Activated naive CD8-positive, alpha-beta T cell (primary cell): ENCODE results near the gene DNAJC30.

Experiments
- H3K27ac Mint-ChIP-seq: one replicate; pipeline ENCODE4 v1.8.0; 2021; ENCODE audit warnings: mixed read lengths
- H3K27me3 Mint-ChIP-seq: one replicate; pipeline ENCODE4 v1.8.0; 2021; ENCODE audit warnings: mixed read lengths
- H3K36me3 Mint-ChIP-seq: one replicate; pipeline ENCODE4 v1.8.0; 2021; ENCODE audit warnings: mixed read lengths
- H3K4me1 Mint-ChIP-seq: one replicate; pipeline ENCODE4 v1.8.0; 2021; ENCODE audit warnings: low read depth, mixed read lengths
- H3K4me3 Mint-ChIP-seq: one replicate; pipeline ENCODE4 v1.8.0; 2021; ENCODE audit warnings: mild to moderate bottlenecking, mixed read lengths
- H3K9me3 Mint-ChIP-seq: one replicate; pipeline ENCODE4 v1.8.0; 2021; ENCODE audit warnings: low read depth, mixed read lengths

Gene DNAJC30

DNA sequence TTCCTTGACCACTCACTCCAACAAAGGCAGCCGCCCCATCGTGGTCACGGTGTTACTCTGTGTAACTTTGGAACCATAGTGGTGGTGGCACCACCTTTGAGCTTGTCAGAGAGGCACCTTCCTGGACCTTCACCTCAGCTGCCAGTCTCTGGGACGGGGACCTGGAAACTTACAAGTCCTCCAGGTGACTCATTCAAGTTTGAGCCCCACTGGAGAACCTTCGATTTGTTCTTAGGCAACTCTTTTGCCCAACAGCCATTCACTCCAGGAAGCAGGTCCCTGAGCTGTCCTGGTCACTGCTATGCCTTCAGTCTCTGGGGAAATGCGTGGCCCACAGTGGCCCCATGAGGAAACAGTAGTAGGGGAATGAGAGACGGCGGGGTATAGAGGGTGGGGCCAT lies 19.0 kb upstream of the DNAJC30 start:
- H3K9me3 Mint-ChIP-seq = no peaks in the 10 kb centered on the region
- peak overlapping the region; percentile 17 for H3K4me3 Mint-ChIP-seq
- peaks cover 11% of the 10 kb centered on the region for H3K4me1 Mint-ChIP-seq
- peaks cover 5% of the 10 kb centered on the region for H3K36me3 Mint-ChIP-seq
- H3K27ac Mint-ChIP-seq = no peak overlapping the region
- H3K27me3 Mint-ChIP-seq = no peaks in the 10 kb centered on the region

DNA sequence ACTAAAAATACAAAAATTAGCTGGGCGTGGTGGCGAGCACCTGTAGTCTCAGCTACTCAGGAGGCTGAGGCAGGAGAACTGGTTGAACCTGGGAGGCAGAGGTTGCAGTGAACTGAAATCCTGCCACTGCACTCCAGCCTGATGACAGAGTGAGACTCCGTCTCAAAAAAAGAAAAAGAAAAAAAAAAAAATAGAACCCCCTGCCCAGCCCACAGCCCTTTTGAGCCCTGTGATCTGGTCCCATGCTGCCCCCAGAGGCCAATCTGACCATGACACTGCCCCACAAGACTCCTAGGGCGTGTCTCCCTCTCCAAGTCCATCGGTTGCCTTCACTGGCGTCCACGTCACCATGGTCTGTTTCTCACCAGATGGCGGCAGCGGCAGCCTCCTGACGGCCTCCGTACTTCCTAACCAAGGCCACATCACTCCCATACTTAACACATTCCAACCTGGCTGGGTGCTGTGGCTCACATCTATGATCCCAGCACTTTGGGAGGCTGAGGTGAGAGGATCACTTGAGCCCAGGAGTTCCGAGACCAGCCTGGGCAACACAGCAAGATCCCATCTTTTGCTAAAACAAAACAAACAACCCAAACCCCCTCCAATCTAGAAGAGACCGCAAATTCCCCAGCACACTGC lies 18.2 kb upstream of the DNAJC30 start:
- no peak overlapping the region for H3K4me3 Mint-ChIP-seq
- no peaks in the 10 kb centered on the region for H3K27me3 Mint-ChIP-seq

DNA sequence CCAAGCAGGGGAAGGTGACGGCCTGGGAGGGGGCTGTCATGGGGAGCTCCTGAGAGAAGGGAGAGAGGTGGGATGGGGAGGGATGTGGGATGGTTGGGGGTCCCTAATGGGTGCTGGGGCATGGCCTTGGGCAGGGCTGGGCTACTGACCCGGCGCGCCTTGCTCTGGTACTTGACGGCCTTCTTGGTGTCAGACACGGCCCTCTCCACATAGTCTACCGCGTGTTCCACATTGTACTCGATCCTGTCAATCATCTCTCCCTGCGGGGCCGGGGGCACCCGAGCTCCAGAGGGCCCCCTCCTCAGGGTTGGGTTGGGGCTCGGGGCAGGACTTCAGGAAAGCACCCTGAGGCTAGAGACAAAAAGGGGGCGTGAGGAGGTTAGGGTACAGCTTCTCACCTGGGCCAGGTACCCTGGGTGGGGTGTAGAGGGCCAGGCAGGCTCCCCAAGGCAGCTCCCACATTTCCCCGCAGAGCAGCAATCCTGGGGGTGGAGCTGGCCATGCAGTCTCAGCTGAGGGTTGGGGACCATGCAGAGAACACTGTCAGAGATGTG lies 17.4 kb upstream of the DNAJC30 start:
- Mint-ChIP-seq H3K36me3 (peaks cover 6% of the 10 kb centered on the region), H3K27me3 (no peaks in the 10 kb centered on the region), H3K4me1 (peaks cover 4% of the 10 kb centered on the region), H3K9me3 (no peaks in the 10 kb centered on the region), H3K27ac (no peak overlapping the region), H3K4me3 (no peak overlapping the region)

More for the DNA sequence above, 18.2 kb upstream of the DNAJC30 start:
- H3K4me1 Mint-ChIP-seq = peaks cover 6% of the 10 kb centered on the region
- H3K36me3 Mint-ChIP-seq = peaks cover 5% of the 10 kb centered on the region
- H3K27ac Mint-ChIP-seq = no peak overlapping the region
- no peaks in the 10 kb centered on the region for H3K9me3 Mint-ChIP-seq

DNA sequence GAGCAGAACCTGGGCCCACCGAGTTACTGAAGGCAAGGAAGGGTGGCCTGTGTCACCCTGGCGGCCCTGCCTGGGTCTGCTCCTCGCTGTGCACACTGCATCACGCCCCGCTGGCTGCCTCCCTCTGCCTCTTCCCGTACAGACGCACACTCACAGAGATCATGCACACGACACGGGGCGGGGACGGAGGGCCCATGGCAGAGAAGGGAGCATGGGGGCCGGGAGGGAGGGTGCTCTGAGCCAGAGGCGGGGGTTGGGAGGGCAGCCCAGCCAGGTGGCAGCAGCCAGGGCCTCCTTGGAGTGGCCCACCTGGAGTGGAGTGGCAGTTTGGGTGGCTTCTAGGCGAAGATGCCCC lies 16.8 kb upstream of the DNAJC30 start:
- H3K4me1 Mint-ChIP-seq = peaks cover 4% of the 10 kb centered on the region
- no peaks in the 10 kb centered on the region for H3K27me3 Mint-ChIP-seq

DNA sequence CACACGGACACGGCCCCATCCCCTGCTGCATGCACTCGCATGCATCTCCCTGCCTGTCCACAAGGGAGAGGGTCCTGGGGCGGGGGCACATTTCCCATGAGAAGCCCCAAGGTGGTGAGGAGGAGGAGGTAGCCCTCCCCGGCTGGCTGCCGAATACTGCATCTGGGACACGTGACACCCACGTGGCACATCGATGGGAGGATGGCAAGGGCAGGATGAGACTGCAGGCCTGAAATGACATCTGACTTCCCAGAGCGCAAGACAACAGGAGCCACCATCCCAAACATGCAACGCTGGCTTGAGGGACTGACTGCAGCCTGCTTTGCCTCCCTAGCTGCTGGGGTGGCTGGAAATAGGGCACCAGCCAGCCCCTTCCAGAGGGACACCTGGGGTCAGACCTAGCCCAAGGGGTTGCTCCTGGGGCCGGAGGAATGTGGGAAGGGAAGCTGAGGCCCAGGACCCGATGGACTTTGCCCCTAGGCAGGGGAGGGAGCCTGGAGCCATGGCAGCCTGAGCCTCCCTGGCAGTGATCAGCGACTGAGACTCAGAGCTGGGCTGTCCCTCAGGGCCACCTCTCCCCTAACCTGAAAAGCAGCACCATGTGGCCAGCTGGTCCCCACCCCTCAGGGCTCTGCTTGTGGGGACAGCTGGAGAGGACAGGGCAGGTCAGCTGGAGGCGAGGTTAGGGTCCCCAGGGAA lies 16.3 kb upstream of the DNAJC30 start:
- no peak overlapping the region for H3K4me3 Mint-ChIP-seq
- no peak overlapping the region for H3K27ac Mint-ChIP-seq
- H3K9me3 Mint-ChIP-seq = no peaks in the 10 kb centered on the region
- H3K27me3 Mint-ChIP-seq = no peaks in the 10 kb centered on the region
- H3K36me3 Mint-ChIP-seq = peaks cover 9% of the 10 kb centered on the region
- peaks cover 4% of the 10 kb centered on the region for H3K4me1 Mint-ChIP-seq

More for the DNA sequence above, 16.8 kb upstream of the DNAJC30 start:
- Mint-ChIP-seq H3K27ac (no peak overlapping the region), H3K9me3 (no peaks in the 10 kb centered on the region), H3K4me3 (no peak overlapping the region), H3K36me3 (peaks cover 9% of the 10 kb centered on the region)

DNA sequence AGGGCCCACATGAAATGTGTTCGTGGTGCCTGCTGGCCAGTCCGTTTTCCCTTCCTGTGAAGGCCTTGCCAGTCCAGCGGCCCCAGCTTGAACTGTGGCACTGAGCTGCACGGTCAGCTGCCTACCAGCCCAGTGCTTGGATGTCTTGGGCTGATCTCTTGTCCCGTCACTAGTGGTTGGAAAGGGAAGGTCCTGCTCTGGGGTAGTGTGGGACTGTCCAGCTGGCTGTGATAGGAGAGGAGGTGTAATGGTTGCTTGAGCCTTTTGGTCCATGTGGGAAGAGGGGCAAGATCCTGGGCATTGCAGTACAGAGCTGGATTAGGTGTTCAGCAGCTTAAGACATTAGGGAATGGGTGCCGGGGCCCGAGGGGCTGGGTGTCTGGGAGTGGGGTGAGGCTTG lies 15.2 kb upstream of the DNAJC30 start:
- no peak overlapping the region for H3K27ac Mint-ChIP-seq
- H3K4me3 Mint-ChIP-seq = no peak overlapping the region
- peaks cover 2% of the 10 kb centered on the region for H3K4me1 Mint-ChIP-seq
- no peaks in the 10 kb centered on the region for H3K27me3 Mint-ChIP-seq
- H3K9me3 Mint-ChIP-seq = no peaks in the 10 kb centered on the region
- H3K36me3 Mint-ChIP-seq = peaks cover 13% of the 10 kb centered on the region

DNA sequence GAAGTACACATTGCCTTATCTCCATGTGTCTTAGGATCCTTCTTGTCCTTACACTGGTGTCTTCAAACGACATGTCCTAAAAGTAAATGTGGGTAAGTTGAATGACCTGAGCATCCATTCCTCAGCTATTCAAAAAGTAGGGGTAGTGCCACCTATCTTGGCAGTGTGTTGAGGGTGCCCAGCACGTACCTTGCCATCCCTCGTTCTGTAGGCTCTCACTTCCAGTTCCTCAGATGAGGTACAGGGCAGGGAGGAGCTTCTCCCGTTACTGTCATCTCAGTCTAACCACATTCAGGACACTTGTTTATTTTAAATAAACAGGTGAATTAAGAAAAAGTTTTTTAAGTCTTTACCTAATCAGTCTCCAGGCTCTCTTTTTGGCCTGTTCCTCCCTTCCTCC lies 13.1 kb upstream of the DNAJC30 start:
- H3K4me1 Mint-ChIP-seq = no peaks in the 10 kb centered on the region

DNA sequence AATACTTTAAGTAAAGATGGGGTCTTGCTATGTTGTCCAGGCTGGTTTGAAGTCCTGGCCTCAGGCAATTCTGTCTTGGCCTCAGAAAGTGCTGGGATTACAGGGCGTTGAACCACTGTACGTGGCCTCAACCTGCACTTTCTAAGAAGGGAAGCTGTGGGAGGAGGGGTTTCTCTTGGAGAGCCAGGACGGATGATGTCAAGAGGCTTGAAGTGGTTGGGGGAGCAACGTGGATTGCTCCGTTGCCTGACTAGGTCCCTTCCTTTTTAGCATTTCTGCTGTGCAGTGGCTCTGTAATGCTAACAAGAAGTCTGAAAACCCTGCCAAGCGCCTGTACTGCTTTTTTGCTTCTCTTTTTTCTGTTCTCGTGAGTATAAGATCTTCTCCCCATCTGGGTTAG lies 7.4 kb upstream of the DNAJC30 start:
- Mint-ChIP-seq H3K4me3 (no peak overlapping the region), H3K4me1 (peaks cover 10% of the 10 kb centered on the region), H3K9me3 (no peaks in the 10 kb centered on the region), H3K27ac (no peak overlapping the region), H3K36me3 (peaks cover 19% of the 10 kb centered on the region), H3K27me3 (no peaks in the 10 kb centered on the region)

More for the DNA sequence above, 13.1 kb upstream of the DNAJC30 start:
- Mint-ChIP-seq H3K27me3 (no peaks in the 10 kb centered on the region), H3K9me3 (no peaks in the 10 kb centered on the region), H3K4me3 (no peak overlapping the region), H3K27ac (no peak overlapping the region), H3K36me3 (peaks cover 16% of the 10 kb centered on the region)

DNA sequence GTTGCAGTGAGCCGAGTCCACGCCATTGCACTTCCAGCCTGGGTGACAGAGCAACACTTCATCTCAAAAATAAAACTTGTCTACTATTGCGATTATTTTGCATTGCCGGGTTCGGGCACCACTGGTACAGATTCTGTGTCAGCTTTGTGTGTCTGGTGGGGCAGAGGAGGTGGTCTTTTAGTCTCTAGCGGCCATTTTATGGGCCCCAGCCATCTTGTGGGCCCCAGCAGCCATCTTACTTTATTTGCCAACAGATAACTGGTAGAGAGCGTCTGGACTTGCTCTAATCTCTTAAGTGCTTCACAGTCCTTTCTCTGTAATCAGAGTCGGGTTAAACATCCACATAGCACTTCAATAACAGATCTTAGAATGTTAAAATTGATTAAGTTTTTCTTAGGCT lies 5.0 kb upstream of the DNAJC30 start:
- no peaks in the 10 kb centered on the region for H3K9me3 Mint-ChIP-seq
- H3K4me3 Mint-ChIP-seq = no peak overlapping the region
- H3K36me3 Mint-ChIP-seq = peaks cover 16% of the 10 kb centered on the region
- H3K27ac Mint-ChIP-seq = no peak overlapping the region
- no peaks in the 10 kb centered on the region for H3K27me3 Mint-ChIP-seq
- peaks cover 23% of the 10 kb centered on the region for H3K4me1 Mint-ChIP-seq

DNA sequence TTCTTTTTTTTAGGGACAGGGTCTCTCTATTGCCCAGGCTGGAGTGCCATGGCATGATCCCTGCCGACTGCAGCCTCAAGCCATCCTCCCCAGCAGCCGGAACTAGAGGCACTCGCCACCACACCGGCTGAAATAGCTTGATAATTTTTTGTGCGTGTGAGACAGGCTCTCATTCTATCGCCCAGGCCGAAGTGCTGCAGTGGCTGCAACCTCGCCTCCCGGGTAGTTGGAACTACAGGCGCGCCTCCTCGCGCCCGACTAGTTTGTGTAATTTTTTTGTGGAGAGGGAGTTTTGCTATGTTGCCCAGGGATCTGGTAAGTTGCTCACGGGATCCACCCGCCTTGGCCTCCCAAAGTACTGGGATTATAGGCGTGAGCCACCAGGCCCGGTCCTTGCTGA lies 2.1 kb upstream of the DNAJC30 start:
- Mint-ChIP-seq H3K36me3 (peaks cover 11% of the 10 kb centered on the region), H3K27ac (no peak overlapping the region), H3K4me1 (peaks cover 38% of the 10 kb centered on the region), H3K9me3 (no peaks in the 10 kb centered on the region), H3K4me3 (peak overlapping the region; percentile 47), H3K27me3 (no peaks in the 10 kb centered on the region)

DNA sequence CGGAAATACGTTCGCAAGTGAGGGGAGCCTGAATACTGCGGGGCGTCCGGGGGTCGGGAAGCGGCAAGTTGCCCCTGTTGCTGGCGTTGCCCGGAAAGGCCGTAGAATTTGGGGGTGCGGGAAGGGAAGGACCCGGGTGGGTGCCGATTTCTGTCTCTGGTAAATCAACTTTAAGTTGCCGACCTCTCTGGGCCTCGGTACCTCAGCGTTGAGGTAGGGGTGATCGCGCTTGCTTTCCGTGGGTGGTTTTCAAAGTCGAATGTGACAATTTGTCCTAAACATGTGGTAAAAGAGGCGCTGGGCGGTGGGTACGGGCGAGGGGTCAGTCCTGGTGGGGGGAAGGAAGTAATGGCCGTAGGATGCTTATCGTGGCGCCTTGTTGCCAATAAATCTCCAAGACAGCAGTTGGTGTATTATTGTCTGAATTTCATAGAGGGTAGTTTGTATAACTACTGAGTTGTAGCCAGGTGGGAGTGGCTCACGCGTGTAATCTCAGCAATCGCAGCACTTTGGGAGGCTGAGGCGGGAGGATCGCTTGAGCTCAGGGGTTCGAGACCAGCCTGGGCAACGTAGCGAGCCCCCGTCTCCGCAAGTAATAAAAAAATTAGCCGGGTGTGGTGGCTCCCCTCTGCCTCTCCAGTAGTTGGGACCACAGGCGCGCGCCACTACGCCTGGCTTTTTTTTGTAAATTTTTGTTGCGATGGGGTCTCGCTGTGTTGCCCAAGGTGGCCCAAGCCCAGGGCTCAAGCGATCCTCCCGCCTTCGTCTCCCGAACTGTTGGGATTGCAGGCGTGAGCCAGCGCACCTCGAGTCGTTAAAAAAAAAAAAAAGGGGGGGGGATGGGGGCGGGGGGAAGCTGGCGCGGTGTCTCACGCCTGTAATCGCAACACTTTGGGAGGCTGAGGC lies 788 bp upstream of the DNAJC30 start:
- Mint-ChIP-seq H3K9me3 (no peaks in the 10 kb centered on the region), H3K36me3 (peaks cover 6% of the 10 kb centered on the region), H3K4me3 (peak overlapping the region; percentile 100), H3K27ac (peak overlapping the region; percentile 96), H3K27me3 (no peaks in the 10 kb centered on the region), H3K4me1 (peaks cover 33% of the 10 kb centered on the region)

DNA sequence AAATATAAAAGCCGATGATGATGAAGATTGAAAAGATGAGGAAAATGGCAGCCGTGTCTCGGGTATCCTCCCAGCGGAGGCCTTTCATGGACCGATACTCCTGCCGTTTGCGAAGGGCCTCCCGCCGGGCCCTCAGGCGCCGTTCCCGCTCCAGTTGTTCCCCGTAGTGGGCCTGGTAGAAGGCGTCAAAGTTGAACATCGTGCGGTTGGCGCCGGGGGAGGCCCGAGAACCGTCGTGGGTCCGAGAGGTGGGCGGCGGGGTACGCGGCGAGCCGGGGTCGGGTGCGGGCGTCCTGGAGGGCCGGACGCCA lies 553 bp downstream of the DNAJC30 start:
- peak overlapping the region; percentile 100 for H3K4me3 Mint-ChIP-seq
- H3K27ac Mint-ChIP-seq = no peak overlapping the region
- H3K9me3 Mint-ChIP-seq = no peaks in the 10 kb centered on the region
- H3K36me3 Mint-ChIP-seq = peaks cover 11% of the 10 kb centered on the region
- H3K4me1 Mint-ChIP-seq = peaks cover 35% of the 10 kb centered on the region
- H3K27me3 Mint-ChIP-seq = no peaks in the 10 kb centered on the region

DNA sequence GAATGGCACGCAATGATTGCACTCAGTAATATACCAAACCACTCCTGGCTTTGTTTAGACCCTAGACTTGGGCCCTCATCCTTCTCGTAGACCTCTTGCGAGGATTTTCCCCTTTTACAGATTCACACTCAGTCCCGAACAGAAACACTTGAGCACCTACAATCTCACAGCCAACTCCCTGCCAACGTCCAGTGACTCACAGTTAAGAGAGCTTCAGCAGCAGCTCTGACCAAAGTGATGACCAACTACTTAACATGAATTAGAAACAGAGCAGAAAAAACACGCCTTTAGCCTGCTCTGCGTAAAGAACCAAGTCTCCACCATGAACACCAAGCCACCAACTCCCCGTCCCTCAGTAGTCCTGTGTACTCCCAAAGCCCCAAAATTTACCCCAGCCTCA lies 2.2 kb downstream of the DNAJC30 start:
- no peaks in the 10 kb centered on the region for H3K27me3 Mint-ChIP-seq
- peaks cover 32% of the 10 kb centered on the region for H3K4me1 Mint-ChIP-seq
- peaks cover 11% of the 10 kb centered on the region for H3K36me3 Mint-ChIP-seq
- peak overlapping the region; percentile 100 for H3K4me3 Mint-ChIP-seq
- peak overlapping the region; percentile 64 for H3K27ac Mint-ChIP-seq
- no peaks in the 10 kb centered on the region for H3K9me3 Mint-ChIP-seq

DNA sequence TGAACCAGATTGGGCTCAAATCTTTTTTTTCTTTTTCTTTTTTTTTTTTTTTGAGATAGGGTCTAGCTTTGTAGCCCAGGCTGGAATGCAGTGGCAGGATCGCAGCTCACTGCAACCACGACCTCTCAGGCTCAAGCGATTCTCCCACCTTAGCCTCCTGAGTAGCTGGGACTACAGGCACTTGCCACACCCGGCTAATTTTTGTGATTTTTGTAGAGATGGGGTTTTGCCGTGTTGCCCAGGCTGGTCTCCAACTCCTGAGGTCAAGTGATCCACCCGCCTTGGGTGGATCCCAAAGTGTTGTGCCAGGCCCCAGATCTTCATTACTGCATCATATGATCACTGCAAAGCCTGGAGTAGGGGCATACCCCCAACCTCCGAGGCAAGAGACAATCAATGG lies 2.8 kb downstream of the DNAJC30 start:
- Mint-ChIP-seq H3K9me3 (no peaks in the 10 kb centered on the region), H3K27ac (no peak overlapping the region), H3K4me1 (peaks cover 31% of the 10 kb centered on the region), H3K4me3 (peak overlapping the region; percentile 100), H3K36me3 (peaks cover 11% of the 10 kb centered on the region), H3K27me3 (no peaks in the 10 kb centered on the region)

DNA sequence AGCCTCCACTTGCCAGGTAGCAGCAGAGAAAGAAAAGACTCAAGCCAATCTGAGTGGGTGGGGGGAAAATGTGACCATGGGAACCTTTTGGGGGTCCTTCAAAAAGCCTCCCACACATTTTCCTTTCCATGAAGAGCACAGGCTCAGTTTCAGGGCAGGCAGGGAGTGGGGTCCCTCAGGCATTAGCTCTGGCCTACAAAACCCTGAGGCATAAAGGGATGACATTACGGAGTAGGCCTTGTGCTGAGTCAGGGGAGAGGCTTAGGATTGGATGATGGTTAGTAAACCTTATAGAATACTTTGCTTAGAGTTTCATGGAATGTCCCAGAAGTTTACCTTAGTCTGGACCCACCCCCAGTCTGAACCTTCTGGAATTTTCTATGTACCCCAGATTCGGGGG lies 3.5 kb downstream of the DNAJC30 start:
- peaks cover 24% of the 10 kb centered on the region for H3K4me1 Mint-ChIP-seq
- H3K27ac Mint-ChIP-seq = no peak overlapping the region
- no peaks in the 10 kb centered on the region for H3K27me3 Mint-ChIP-seq
- H3K36me3 Mint-ChIP-seq = peaks cover 11% of the 10 kb centered on the region
- no peaks in the 10 kb centered on the region for H3K9me3 Mint-ChIP-seq
- no peak overlapping the region for H3K4me3 Mint-ChIP-seq
